Activated T-cell treated with anti-CD3 and anti-CD28 coated beads, Interleukin-2, amount 50 U/mL, for 4 hours (primary cell): ENCODE results near the gene TMEM19. TPM values are rescaled to one million over a fixed set of nuclear protein-coding genes. Genes with fewer than 3 reads are reported as not detected.
"Not testable (repeated sequence)": the region's sequence is repeated elsewhere in the genome, so short reads cannot be mapped to it uniquely, and the experiment has no call there.

Source experiments
- ATAC-seq, 2 donors: fragments of 200-7000 bp; cut with Tn5 transposase; one replicate each; pipeline ENCODE4 v1.10.0; 2021
- DNase-seq: peaks from one replicate; pipeline ENCODE4 v3.0.0-alpha.2; 2020
- H3K27me3 Mint-ChIP-seq: one replicate; pipeline ENCODE4 v1.8.0; 2021; ENCODE audit warnings: low read depth, mixed read lengths
- H3K36me3 Mint-ChIP-seq: one replicate; pipeline ENCODE4 v1.8.0; 2022; ENCODE audit warnings: mixed read lengths; ENCODE audit not compliant: insufficient read depth
- H3K4me1 Mint-ChIP-seq: one replicate; pipeline ENCODE4 v1.8.0; 2021; ENCODE audit warnings: low read depth, mixed read lengths
- H3K4me3 Mint-ChIP-seq: one replicate; pipeline ENCODE4 v1.8.0; 2021; ENCODE audit warnings: mild to moderate bottlenecking, moderate library complexity, mixed read lengths
- H3K9me3 Mint-ChIP-seq: one replicate; pipeline ENCODE4 v1.8.0; 2021; ENCODE audit warnings: mixed read lengths
- total RNA-seq, 3 donors: library from RNA; stranded (reverse); gene quantifications; one replicate each; pipeline ENCODE4 v1.2.1, GENCODE V29; 2021

The TMEM19 gene
- total RNA-seq, 3 donors from 2014 or later: 10.4 to 17.8 (median 14.8) TPM

- ATAC-seq (peak in 1 of 2 donors; percentile 18), DNase-seq (no peak)
- no peaks in the 10 kb centered on the region for H3K36me3 Mint-ChIP-seq
- no peaks in the 10 kb centered on the region for H3K9me3 Mint-ChIP-seq
- no peaks in the 10 kb centered on the region for H3K27me3 Mint-ChIP-seq
- peak overlapping the region; percentile 94 for H3K4me3 Mint-ChIP-seq
- peaks cover 16% of the 10 kb centered on the region for H3K4me1 Mint-ChIP-seq
Observed at GRCh38 chr12:71686658-71687025, 760 bp downstream of the TMEM19 start.

DNA sequence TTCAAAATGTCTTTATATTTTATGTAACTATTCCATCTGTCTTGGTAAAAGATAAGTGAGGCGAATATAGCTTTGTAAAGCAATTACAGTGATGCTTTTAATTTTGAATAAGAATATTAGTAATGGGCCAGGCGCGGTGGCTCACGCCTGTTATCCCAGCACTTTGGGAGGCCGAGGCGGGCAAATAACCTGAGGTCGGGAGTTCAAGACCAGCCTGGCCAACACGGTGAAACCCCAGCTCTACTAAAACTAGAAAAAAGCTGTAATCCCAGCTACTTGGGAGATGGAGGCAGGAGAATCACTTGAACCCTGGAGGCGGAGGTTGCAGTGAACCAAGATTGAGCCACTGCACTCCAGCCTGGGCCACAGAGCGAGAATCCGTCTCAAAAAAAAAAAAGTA is 1.3 kb downstream of the TMEM19 start:
- ATAC-seq, H3K9me3 Mint-ChIP-seq, DNase-seq, H3K36me3 Mint-ChIP-seq, H3K27me3 Mint-ChIP-seq: not testable (repeated sequence)
- Mint-ChIP-seq H3K4me3 (peak overlapping the region; percentile 94), H3K4me1 (peaks cover 16% of the 10 kb centered on the region)

- ATAC-seq (no peak), DNase-seq (no peak)
- H3K27me3 Mint-ChIP-seq: no peaks in the 10 kb centered on the region
- no peaks in the 10 kb centered on the region for H3K9me3 Mint-ChIP-seq
- H3K4me1 Mint-ChIP-seq: peaks cover 24% of the 10 kb centered on the region
- no peaks in the 10 kb centered on the region for H3K36me3 Mint-ChIP-seq
- no peak overlapping the region for H3K4me3 Mint-ChIP-seq
Observed at GRCh38 chr12:71688961-71689570, 3.2 kb downstream of the TMEM19 start.

- no peak for ATAC-seq
- Mint-ChIP-seq H3K27me3 (no peaks in the 10 kb centered on the region), H3K4me1 (peaks cover 30% of the 10 kb centered on the region), H3K36me3 (no peaks in the 10 kb centered on the region), H3K9me3 (no peaks in the 10 kb centered on the region), H3K4me3 (no peak overlapping the region)
- no peak for DNase-seq
Observed at GRCh38 chr12:71691504-71692129, 5.7 kb downstream of the TMEM19 start.

- H3K9me3 Mint-ChIP-seq: no peaks in the 10 kb centered on the region
- peaks cover 19% of the 10 kb centered on the region for H3K4me1 Mint-ChIP-seq
- no peak for DNase-seq
- no peak overlapping the region for H3K4me3 Mint-ChIP-seq
- H3K27me3 Mint-ChIP-seq: no peaks in the 10 kb centered on the region
- no peak for ATAC-seq
- H3K36me3 Mint-ChIP-seq: peaks cover 1% of the 10 kb centered on the region
Observed at GRCh38 chr12:71693126-71693525, 7.2 kb downstream of the TMEM19 start.

- H3K27me3 Mint-ChIP-seq, H3K36me3 Mint-ChIP-seq, H3K9me3 Mint-ChIP-seq, DNase-seq, H3K4me3 Mint-ChIP-seq, ATAC-seq: not testable (repeated sequence)
- peaks cover 15% of the 10 kb centered on the region for H3K4me1 Mint-ChIP-seq
Observed at GRCh38 chr12:71693651-71694050, 7.8 kb downstream of the TMEM19 start.

- Mint-ChIP-seq H3K4me3 (no peak overlapping the region), H3K36me3 (peaks cover 4% of the 10 kb centered on the region)
Observed at GRCh38 chr12:71694099-71694820, 8.4 kb downstream of the TMEM19 start.

GRCh38 chr12:71695782-71696181 is 9.9 kb downstream of the TMEM19 start:
- Mint-ChIP-seq H3K4me3 (no peak overlapping the region), H3K4me1 (peaks cover 15% of the 10 kb centered on the region), H3K27me3 (no peaks in the 10 kb centered on the region), H3K36me3 (peaks cover 10% of the 10 kb centered on the region), H3K9me3 (no peaks in the 10 kb centered on the region)
- ATAC-seq (no peak), DNase-seq (no peak)

More at GRCh38 chr12:71694099-71694820, 8.4 kb downstream of the TMEM19 start:
- Mint-ChIP-seq H3K9me3 (no peaks in the 10 kb centered on the region), H3K27me3 (no peaks in the 10 kb centered on the region), H3K4me1 (peaks cover 15% of the 10 kb centered on the region)
- DNase-seq: no peak
- no peak for ATAC-seq

- not testable (repeated sequence) for H3K4me3 Mint-ChIP-seq, ATAC-seq, H3K9me3 Mint-ChIP-seq, H3K4me1 Mint-ChIP-seq, DNase-seq, H3K27me3 Mint-ChIP-seq
- H3K36me3 Mint-ChIP-seq: peaks cover 19% of the 10 kb centered on the region
Observed at GRCh38 chr12:71702181-71702580, 16.3 kb downstream of the TMEM19 start.

GRCh38 chr12:71702590-71702989 is 16.7 kb downstream of the TMEM19 start:
- DNase-seq (no peak), ATAC-seq (no peak)
- Mint-ChIP-seq H3K27me3 (no peaks in the 10 kb centered on the region), H3K9me3 (no peaks in the 10 kb centered on the region), H3K36me3 (peaks cover 22% of the 10 kb centered on the region), H3K4me1 (peaks cover 2% of the 10 kb centered on the region), H3K4me3 (no peak overlapping the region)

- Mint-ChIP-seq H3K4me3 (no peak overlapping the region), H3K36me3 (peaks cover 22% of the 10 kb centered on the region), H3K27me3 (no peaks in the 10 kb centered on the region), H3K4me1 (peaks cover 8% of the 10 kb centered on the region), H3K9me3 (no peaks in the 10 kb centered on the region)
- DNase-seq (no peak), ATAC-seq (no peak)
Observed at GRCh38 chr12:71703206-71703605, 17.3 kb downstream of the TMEM19 start.

DNA sequence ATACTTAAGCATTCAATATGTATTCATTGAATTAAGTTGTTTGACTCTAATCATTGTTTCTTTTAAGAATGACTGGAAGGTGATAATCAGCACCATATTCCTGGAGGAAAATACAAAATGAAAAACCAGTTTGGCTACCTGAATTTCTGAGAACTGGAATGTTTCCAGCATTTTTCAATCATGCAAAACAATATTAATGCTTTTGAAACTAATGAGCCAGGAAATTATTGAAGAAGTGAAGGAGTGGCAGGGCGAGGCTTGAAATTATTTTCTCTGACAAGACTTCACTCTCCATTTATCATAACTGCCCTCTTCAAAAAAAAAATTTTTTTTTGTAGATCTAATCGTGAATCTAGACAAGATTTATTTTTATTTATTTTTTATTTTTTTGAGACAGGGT is 19.0 kb downstream of the TMEM19 start:
- Mint-ChIP-seq H3K4me3 (no peak overlapping the region), H3K9me3 (no peaks in the 10 kb centered on the region), H3K4me1 (peaks cover 10% of the 10 kb centered on the region), H3K36me3 (peaks cover 19% of the 10 kb centered on the region), H3K27me3 (no peaks in the 10 kb centered on the region)
- ATAC-seq: no peak
- DNase-seq: no peak

DNA sequence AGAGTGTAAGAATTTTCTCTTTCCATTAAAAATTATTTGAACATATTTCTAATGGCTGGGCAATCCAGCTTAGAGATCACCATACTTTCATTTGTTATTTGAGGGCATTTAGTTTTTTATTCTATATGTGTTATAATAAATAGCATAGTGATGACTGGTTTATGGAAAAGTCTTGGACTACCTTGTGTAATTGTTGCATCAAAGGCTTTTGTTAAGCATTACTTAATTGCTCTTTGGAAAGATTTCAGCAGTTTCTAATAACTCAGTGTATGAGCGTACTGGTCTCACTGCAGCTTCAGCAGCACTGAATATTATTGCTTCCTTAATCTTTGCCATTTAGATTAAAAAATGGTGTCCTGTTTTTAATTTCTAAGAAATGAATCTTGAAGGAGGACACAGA is 22.8 kb downstream of the TMEM19 start:
- H3K4me3 Mint-ChIP-seq: no peak overlapping the region
- no peaks in the 10 kb centered on the region for H3K27me3 Mint-ChIP-seq

GRCh38 chr12:71710276-71711125 is 24.6 kb downstream of the TMEM19 start:
- no peak for DNase-seq
- no peak for ATAC-seq
- peaks cover 10% of the 10 kb centered on the region for H3K4me1 Mint-ChIP-seq
- peaks cover 5% of the 10 kb centered on the region for H3K36me3 Mint-ChIP-seq
- H3K27me3 Mint-ChIP-seq: no peaks in the 10 kb centered on the region
- H3K9me3 Mint-ChIP-seq: peaks cover 27% of the 10 kb centered on the region
- no peak overlapping the region for H3K4me3 Mint-ChIP-seq

More for the DNA sequence above, 22.8 kb downstream of the TMEM19 start:
- ATAC-seq (no peak), DNase-seq (no peak)
- peaks cover 8% of the 10 kb centered on the region for H3K36me3 Mint-ChIP-seq
- peaks cover 18% of the 10 kb centered on the region for H3K9me3 Mint-ChIP-seq
- H3K4me1 Mint-ChIP-seq: peaks cover 10% of the 10 kb centered on the region
